ENCODE results near the gene PEX11A. TPM values are rescaled to one million over a fixed set of nuclear protein-coding genes. Genes with fewer than 3 reads are reported as not detected.

PEX11A gene
- total RNA-seq, 1 experiment from 2014 or later: 12.3 TPM

GRCh38 chr15:89646416-89647141 is 44.0 kb downstream of the PEX11A start:
- in situ Hi-C loops (cut with HindIII; ENCODE audit: low pct_unique_long_range_greater_than_20kb, low sequenced_read_pairs): no loop called here

GRCh38 chr15:89645680-89646079 is 44.9 kb downstream of the PEX11A start:
- in situ Hi-C loops (cut with HindIII; ENCODE audit: low pct_unique_long_range_greater_than_20kb, low sequenced_read_pairs): no loop called here
- DNase-seq (ENCODE audit: low read depth, low spot score): no peak

More at GRCh38 chr15:89646416-89647141, 44.0 kb downstream of the PEX11A start:
- no peak for DNase-seq (ENCODE audit: low read depth, low spot score)

GRCh38 chr15:89642106-89642505 is 48.4 kb downstream of the PEX11A start:
- DNase-seq (ENCODE audit: low read depth, low spot score): no peak
- in situ Hi-C loops (cut with HindIII; ENCODE audit: low pct_unique_long_range_greater_than_20kb, low sequenced_read_pairs): no loop called here

GRCh38 chr15:89641053-89641452 is 49.5 kb downstream of the PEX11A start:
- in situ Hi-C loops (cut with HindIII; ENCODE audit: low pct_unique_long_range_greater_than_20kb, low sequenced_read_pairs): no loop called here
- no peak for DNase-seq (ENCODE audit: low read depth, low spot score)

GRCh38 chr15:89640245-89640644 is 50.3 kb downstream of the PEX11A start:
- in situ Hi-C loops (cut with HindIII; ENCODE audit: low pct_unique_long_range_greater_than_20kb, low sequenced_read_pairs): no loop called here
- no peak for DNase-seq (ENCODE audit: low read depth, low spot score)

- no peak for DNase-seq (ENCODE audit: low read depth, low spot score)
- in situ Hi-C loops (cut with HindIII; ENCODE audit: low pct_unique_long_range_greater_than_20kb, low sequenced_read_pairs): no loop called here
Measured at GRCh38 chr15:89633585-89633984, 57.0 kb downstream of the PEX11A start.

GRCh38 chr15:89632563-89633430 is 57.8 kb downstream of the PEX11A start:
- in situ Hi-C loops (cut with HindIII; ENCODE audit: low pct_unique_long_range_greater_than_20kb, low sequenced_read_pairs): no loop called here
- DNase-seq (ENCODE audit: low read depth, low spot score): no peak

- DNase-seq (ENCODE audit: low read depth, low spot score): no peak
- in situ Hi-C loops (cut with HindIII; ENCODE audit: low pct_unique_long_range_greater_than_20kb, low sequenced_read_pairs): no loop called here
Measured at GRCh38 chr15:89631902-89632264, 58.7 kb downstream of the PEX11A start.

Small RNA genes lying within 50 kb of the gene (small RNA-seq; reads per million reads assigned to genes)
- gene RNU6-132P: 0.02 to 0.10 reads per million in 2 experiments

Other genes with a start within 250 kb of the PEX11A start
- 9.4 and 10.4 TPM in 2 replicates for gene RHCG, start 194.2 kb downstream of the PEX11A start, total RNA-seq (2014; rRNA removed; shearing (Covaris generic))
- gene TICRR, start 115.3 kb downstream of the PEX11A start, total RNA-seq (2014; rRNA removed; shearing (Covaris generic)): 3.2 and 3.7 TPM in 2 replicates
- gene KIF7, start 35.3 kb downstream of the PEX11A start, total RNA-seq (2014; rRNA removed; shearing (Covaris generic)): 2.1 and 2.3 TPM in 2 replicates
- not detected in 2 replicates for gene PLIN1, start 11.4 kb downstream of the PEX11A start, total RNA-seq (2014; rRNA removed; shearing (Covaris generic))
- 0.19 TPM in 1 of 2 replicates, not detected in the other for gene WDR93, start 57 bp upstream of the PEX11A start, total RNA-seq (2014; rRNA removed; shearing (Covaris generic))
- 0.74 and 0.88 TPM in 2 replicates for gene MESP1, start 60.5 kb upstream of the PEX11A start, total RNA-seq (2014; rRNA removed; shearing (Covaris generic))
- 0.13 and 0.27 TPM in 2 replicates for gene MESP2, start 85.6 kb upstream of the PEX11A start, total RNA-seq (2014; rRNA removed; shearing (Covaris generic))
- gene ANPEP, start 124.1 kb upstream of the PEX11A start, total RNA-seq (2014; rRNA removed; shearing (Covaris generic)): not detected in 2 replicates
- 32.3 and 35.1 TPM in 2 replicates for gene AP3S2, start 203.2 kb upstream of the PEX11A start, total RNA-seq (2014; rRNA removed; shearing (Covaris generic))
- 3.9 and 4.4 TPM in 2 replicates for gene ARPIN, start 222.2 kb upstream of the PEX11A start, total RNA-seq (2014; rRNA removed; shearing (Covaris generic))

Data from SK-MEL-5 (cell line).